Colonic mucosa (tissue), 4 donors: ENCODE data around the gene ZFP36L2. TPM values are rescaled to one million over a fixed set of nuclear protein-coding genes. Genes with fewer than 3 reads are reported as not detected.
A peak's percentile ranks its signal among the peaks of the same experiment; 100 is the strongest.

Experiments used
- DNase-seq: peaks from one replicate; pipeline ENCODE4 v3.0.0-alpha.2; 2020
- H3K27ac ChIP-seq: fragments of 200-600 bp; one replicate; pipeline ENCODE4 v1.8.0; 2021
- H3K27me3 ChIP-seq: fragments of 200-600 bp; one replicate; pipeline ENCODE4 v1.8.0; 2021
- H3K36me3 ChIP-seq: fragments of 200-600 bp; one replicate; pipeline ENCODE4 v1.8.0; 2021
- H3K4me1 ChIP-seq: fragments of 200-600 bp; one replicate; pipeline ENCODE4 v1.8.0; 2021; ENCODE audit warnings: mild to moderate bottlenecking
- H3K4me3 ChIP-seq: fragments of 200-600 bp; one replicate; pipeline ENCODE4 v1.8.0; 2021
- H3K9ac ChIP-seq, 2 donors: one replicate each; pipeline ENCODE4 v1.7.0; 2013; ENCODE audit warnings: control low read depth in 2 of 2, low read depth in 2 of 2, low read length in 2 of 2
- H3K9me3 ChIP-seq: fragments of 200-600 bp; one replicate; pipeline ENCODE4 v1.8.0; 2021
- intact Hi-C: fragments of 100-400 bp; cut with DNase I; formaldehyde crosslinking; loops from one replicate; pipeline ENCODE4 v1.14.1; 2022
- total RNA-seq, 2 donors: library from RNA; stranded (reverse); fragmentation: NEBNext Ultra II Directional in 1 of 2; extraction: Animal tissue kit (Norgen Biotek cat#: 25700) in 1 of 2; gene quantifications; one replicate each; pipeline ENCODE4 v1.2.1, GENCODE V29; 2021
- TF ChIP-seq, protein P1 (sequence below): fragments of 200-600 bp; IDR thresholded peaks from one replicate; pipeline ENCODE4 v1.8.0; 2022; ENCODE audit warnings: antibody characterized with exemption, mild to moderate bottlenecking
- donor health status: healthy.
- donor health status: DM: no; HTN: no; CAD: no.
- donor health status: DM: no; HTN: no; CAD: no.

The ZFP36L2 gene
- total RNA-seq, 2 donors from 2014 or later, result 166 to 205 TPM

DNA sequence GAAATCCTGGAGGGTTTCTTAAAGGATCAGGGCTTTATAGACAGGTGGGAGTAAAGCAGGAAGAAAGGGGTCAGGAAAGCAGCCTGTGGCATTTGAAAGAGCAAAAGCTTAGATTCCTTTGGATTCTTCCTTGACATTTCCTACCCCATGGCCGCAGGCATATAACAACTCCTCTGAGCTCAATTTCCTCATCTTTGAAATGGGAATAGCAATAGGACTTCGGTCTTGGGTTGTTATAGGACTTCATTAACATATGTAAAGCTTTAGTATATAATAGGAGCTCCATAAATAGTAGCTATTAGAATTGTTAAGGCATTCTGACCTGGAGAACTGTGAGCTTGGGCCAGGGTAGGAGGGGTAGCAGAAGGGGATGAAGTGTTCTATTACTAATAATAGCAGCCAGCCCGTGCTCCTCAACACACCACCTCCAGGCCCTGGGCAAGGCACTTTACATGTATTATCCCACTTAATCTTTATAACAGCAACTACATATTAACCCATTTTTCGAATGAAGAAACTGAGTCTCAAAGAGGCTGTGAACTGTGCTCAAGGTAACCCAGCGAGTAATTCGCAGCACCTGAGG, 10.6 kb downstream of the ZFP36L2 start:
- TF ChIP-seq, protein P1, sequence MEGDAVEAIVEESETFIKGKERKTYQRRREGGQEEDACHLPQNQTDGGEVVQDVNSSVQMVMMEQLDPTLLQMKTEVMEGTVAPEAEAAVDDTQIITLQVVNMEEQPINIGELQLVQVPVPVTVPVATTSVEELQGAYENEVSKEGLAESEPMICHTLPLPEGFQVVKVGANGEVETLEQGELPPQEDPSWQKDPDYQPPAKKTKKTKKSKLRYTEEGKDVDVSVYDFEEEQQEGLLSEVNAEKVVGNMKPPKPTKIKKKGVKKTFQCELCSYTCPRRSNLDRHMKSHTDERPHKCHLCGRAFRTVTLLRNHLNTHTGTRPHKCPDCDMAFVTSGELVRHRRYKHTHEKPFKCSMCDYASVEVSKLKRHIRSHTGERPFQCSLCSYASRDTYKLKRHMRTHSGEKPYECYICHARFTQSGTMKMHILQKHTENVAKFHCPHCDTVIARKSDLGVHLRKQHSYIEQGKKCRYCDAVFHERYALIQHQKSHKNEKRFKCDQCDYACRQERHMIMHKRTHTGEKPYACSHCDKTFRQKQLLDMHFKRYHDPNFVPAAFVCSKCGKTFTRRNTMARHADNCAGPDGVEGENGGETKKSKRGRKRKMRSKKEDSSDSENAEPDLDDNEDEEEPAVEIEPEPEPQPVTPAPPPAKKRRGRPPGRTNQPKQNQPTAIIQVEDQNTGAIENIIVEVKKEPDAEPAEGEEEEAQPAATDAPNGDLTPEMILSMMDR, result no peak
- Histone ChIP-seq H3K9me3 (no peaks in the 10 kb centered on the region), H3K4me1 (peaks cover 12% of the 10 kb centered on the region), H3K36me3 (no peaks in the 10 kb centered on the region), H3K27ac (no peak overlapping the region), H3K4me3 (no peak overlapping the region), H3K9ac (no peak overlapping the region), H3K27me3 (no peaks in the 10 kb centered on the region)
- no peak for DNase-seq
- intact Hi-C loops, result no loop called here

DNA sequence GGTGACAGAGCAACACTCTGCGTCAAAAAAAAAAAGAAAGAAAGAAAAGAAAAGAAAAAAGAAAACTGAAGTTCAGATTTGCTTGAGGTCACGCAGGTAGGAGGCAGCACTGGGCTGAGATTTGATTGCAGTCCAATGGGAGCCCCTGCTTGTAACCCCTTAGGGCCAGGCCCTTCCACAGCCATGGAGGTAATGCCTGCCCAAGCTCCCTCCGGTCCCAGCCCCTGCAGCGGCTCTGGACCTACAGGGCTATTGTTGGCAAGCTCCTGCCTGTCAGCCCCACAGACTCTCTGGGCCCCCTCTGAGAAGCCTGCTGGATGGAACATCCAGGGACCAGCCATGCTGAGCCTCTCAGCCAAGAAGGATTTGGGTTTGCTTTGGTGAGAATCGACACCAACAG, 12.2 kb downstream of the ZFP36L2 start:
- intact Hi-C loops, result no loop called here
- no peaks in the 10 kb centered on the region for H3K36me3 ChIP-seq
- H3K9ac ChIP-seq, result no peak overlapping the region
- no peak for DNase-seq
- no peaks in the 10 kb centered on the region for H3K27me3 ChIP-seq
- H3K27ac ChIP-seq, result no peak overlapping the region
- peaks cover 19% of the 10 kb centered on the region for H3K4me1 ChIP-seq
- TF ChIP-seq, protein P1, result no peak
- H3K4me3 ChIP-seq, result no peak overlapping the region
- H3K9me3 ChIP-seq, result no peaks in the 10 kb centered on the region

DNA sequence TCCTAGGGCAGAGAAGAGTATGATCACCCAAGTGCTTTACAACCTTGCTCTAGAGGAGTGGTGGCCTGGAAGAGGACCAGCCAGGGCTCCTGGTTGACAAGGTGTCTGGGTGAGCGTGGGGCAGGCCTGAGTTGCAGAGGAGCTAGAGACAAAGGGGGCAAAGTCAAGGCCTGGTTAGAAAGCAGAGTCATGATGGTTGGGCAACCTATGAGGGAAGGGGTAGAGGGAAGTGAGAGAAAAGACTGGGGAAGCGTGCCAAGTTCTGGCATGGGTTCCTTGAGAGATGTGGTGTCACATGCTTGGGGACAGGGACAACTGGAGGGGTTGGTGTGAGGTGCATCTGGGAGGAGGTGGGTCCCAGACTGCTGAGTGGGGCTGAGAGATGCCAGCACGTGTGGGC, 13.5 kb downstream of the ZFP36L2 start:
- TF ChIP-seq, protein P1, result no peak
- Histone ChIP-seq H3K36me3 (no peaks in the 10 kb centered on the region), H3K27ac (no peak overlapping the region), H3K9me3 (no peaks in the 10 kb centered on the region), H3K4me1 (peaks cover 12% of the 10 kb centered on the region), H3K9ac (no peak overlapping the region), H3K27me3 (no peaks in the 10 kb centered on the region), H3K4me3 (no peak overlapping the region)
- intact Hi-C loops, result no loop called here
- DNase-seq, result peak; percentile 38

DNA sequence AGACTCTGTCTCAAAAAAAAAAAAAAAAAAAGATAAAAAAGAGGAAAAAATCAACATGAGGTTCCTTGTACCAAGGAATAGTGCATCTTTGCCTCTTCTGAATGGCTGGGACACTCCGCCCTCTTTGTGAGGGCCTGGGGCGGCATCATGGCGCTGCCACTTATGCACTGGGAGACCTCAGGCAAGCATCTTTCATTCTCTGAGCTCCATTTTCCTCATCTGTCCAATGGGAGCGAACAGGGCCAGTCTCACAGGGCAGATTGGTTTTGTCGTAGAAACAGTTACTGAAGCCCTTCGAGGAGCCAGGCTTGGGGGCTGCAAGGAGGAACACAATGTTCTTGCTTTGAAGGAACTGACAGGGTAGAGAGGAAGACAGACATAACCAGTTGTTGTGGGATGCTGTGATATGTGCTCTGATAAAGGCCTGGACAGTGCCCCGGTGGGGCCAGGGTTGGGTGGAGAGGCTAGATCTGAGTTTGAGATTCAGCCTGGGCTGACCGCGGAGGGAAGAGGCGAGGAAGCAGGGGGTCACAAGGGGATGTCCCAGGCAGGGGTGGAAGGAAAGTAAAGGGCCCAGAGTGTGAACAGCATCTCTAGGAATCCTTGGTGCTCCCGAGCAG, 14.1 kb downstream of the ZFP36L2 start:
- H3K9ac ChIP-seq, result no peak overlapping the region
- no peaks in the 10 kb centered on the region for H3K27me3 ChIP-seq
- H3K9me3 ChIP-seq, result no peaks in the 10 kb centered on the region
- peak; percentile 21 for DNase-seq
- no peaks in the 10 kb centered on the region for H3K36me3 ChIP-seq
- peaks cover 7% of the 10 kb centered on the region for H3K4me1 ChIP-seq
- H3K4me3 ChIP-seq, result no peak overlapping the region
- intact Hi-C loops, result no loop called here
- H3K27ac ChIP-seq, result no peak overlapping the region
- TF ChIP-seq, protein P1, result no peak

DNA sequence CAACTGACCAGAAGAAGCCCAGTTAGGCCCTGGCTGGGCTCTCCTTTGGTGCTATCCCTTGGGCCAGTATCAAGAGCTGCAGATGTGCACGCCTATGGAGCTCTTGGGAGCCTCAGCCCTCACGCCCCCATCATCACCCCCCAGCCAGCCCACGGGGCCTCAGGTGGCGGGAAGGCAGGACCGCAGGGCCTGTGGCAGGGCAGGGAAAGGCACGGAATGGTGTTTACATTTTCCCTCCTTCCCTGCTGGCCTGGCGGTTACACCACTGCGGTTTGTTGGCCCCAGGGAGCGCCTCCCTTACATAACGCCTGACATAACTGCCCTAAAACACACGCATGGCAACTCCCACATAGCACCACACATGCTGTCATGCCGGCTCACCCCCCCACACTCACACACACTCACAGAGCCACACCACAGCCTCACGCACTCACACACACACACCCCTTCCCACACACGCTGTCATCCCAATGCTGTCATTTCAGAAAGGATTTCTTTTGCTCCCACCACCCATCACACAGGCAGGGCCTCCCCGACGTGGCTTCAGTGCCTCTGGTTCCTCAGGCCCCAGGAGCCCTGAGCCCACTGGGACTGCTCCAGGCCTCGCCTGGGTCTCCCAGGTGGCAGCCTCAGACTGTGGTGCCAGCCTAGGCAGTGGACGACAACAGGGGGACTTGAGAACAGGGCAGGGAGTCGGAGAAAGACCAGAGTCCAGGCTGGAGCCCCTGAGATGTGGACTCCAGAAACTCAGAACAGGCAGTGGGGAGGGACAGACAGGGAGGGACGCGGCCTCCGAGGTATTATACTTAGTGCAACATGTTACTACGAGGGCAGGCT, 15.7 kb downstream of the ZFP36L2 start:
- no peaks in the 10 kb centered on the region for H3K9me3 ChIP-seq
- no peaks in the 10 kb centered on the region for H3K36me3 ChIP-seq
- DNase-seq, result peak; percentile 71
- TF ChIP-seq, protein P1, result no peak
- H3K4me3 ChIP-seq, result no peak overlapping the region
- H3K9ac ChIP-seq, result peak overlapping the region; percentile 28 to 65
- intact Hi-C loops, result no loop called here
- peaks cover 7% of the 10 kb centered on the region for H3K4me1 ChIP-seq
- no peaks in the 10 kb centered on the region for H3K27me3 ChIP-seq
- peak overlapping the region; percentile 17 for H3K27ac ChIP-seq
